B cell (primary cell): ENCODE data around the gene LCN12. TPM values are rescaled to one million over a fixed set of nuclear protein-coding genes. Genes with fewer than 3 reads are reported as not detected.

Experiments
- ATAC-seq: fragments of 200-7000 bp; cut with Tn5 transposase; one replicate; pipeline ENCODE4 v1.10.0; 2021; ENCODE audit warnings: low read depth, mild to moderate bottlenecking, moderate number of reproducible peaks, moderate library complexity
- CTCF ChIA-PET: fragments of 350-600 bp; sonication (Branson Sonifier 250); formaldehyde crosslinking; loops from one replicate; lab custom pipeline; 2021; ENCODE audit warnings: antibody characterized with exemption, inconsistent platforms; lab: Charles Lee
- POLR2A ChIA-PET: fragments of 350-600 bp; sonication (Branson Sonifier 250); formaldehyde crosslinking; loops from one replicate; lab custom pipeline; 2021; ENCODE audit warnings: antibody characterized with exemption; lab: Charles Lee
- DNase-seq: peaks from one replicate; pipeline ENCODE4 v3.0.0; 2013
- H2AFZ ChIP-seq: 2 replicates; pipeline ENCODE4 v1.6.1; 2012; ENCODE audit warnings: mild to moderate bottlenecking, low read depth, low read length; ENCODE audit not compliant: insufficient read depth, poor library complexity, severe bottlenecking
- H3K27ac ChIP-seq, 2 donors: 1 replicate in 1 of 2; 2 replicates in 1 of 2; pipeline ENCODE4 v1.5.1; 2012 to 2013; ENCODE audit warnings: low read length in 2 of 2, mild to moderate bottlenecking in 2 of 2, moderate library complexity in 1 of 2
- H3K27me3 ChIP-seq, 4 experiments: fragments of 200-600 bp in 1 of 4; sonication (generic) in 1 of 4; replicated peaks in 1 of 4; 1 replicate in 2 of 4; 2 replicates in 2 of 4; pipeline versions ENCODE4 v1.6.1 to v1.7.0; 2013 to 2016; ENCODE audit warnings: low read length in 3 of 4, mild to moderate bottlenecking in 2 of 4, mixed read lengths in 1 of 4, moderate library complexity in 1 of 4; ENCODE audit not compliant: insufficient read depth in 4 of 4, control insufficient read depth in 3 of 4; ENCODE audit errors: control extremely low read depth in 1 of 4
- H3K36me3 ChIP-seq, 2 experiments: replicated peaks in 1 of 2; 1 replicate in 1 of 2; 2 replicates in 1 of 2; pipeline versions ENCODE4 v1.6.1 to v1.7.1; 2013; ENCODE audit warnings: low read length in 1 of 2; ENCODE audit not compliant: insufficient read depth in 2 of 2, control insufficient read depth in 1 of 2; ENCODE audit errors: control extremely low read depth in 1 of 2, extremely low read depth in 1 of 2
- H3K4me1 ChIP-seq, 2 donors: fragments of 200-600 bp in 1 of 2; sonication (generic) in 1 of 2; 1 replicate in 1 of 2; 2 replicates in 1 of 2; pipeline versions ENCODE4 v1.5.1 to v1.6.1; 2013 to 2017; ENCODE audit warnings: low read length in 2 of 2; ENCODE audit not compliant: control insufficient read depth in 2 of 2, insufficient read depth in 2 of 2
- H3K4me2 ChIP-seq: replicated peaks from 2 replicates; pipeline ENCODE3; 2012; ENCODE audit warnings: mild to moderate bottlenecking, low read depth, low read length; ENCODE audit not compliant: poor library complexity, severe bottlenecking
- H3K4me3 ChIP-seq, 5 experiments: fragments of 200-600 bp in 1 of 5; sonication (generic) in 1 of 5; 1 replicate in 3 of 5; 2 replicates in 2 of 5; pipeline versions ENCODE4 v1.5.1 to v1.7.0; 2011 to 2016; ENCODE audit warnings: low read length in 4 of 5, mild to moderate bottlenecking in 4 of 5, low read depth in 2 of 5, control low read depth in 1 of 5, moderate library complexity in 1 of 5; ENCODE audit not compliant: insufficient read depth in 1 of 5; ENCODE audit errors: control extremely low read depth in 1 of 5, extremely low read depth in 1 of 5
- H3K79me2 ChIP-seq: fragments of 200-600 bp; sonication (generic); one replicate; pipeline ENCODE4 v1.6.0; 2016; ENCODE audit warnings: low read length; ENCODE audit not compliant: control insufficient read depth, insufficient read depth
- H3K9ac ChIP-seq: fragments of 200-600 bp; sonication (generic); 2 replicates; pipeline ENCODE4 v1.6.1; 2017; ENCODE audit warnings: mild to moderate bottlenecking, low read length, moderate library complexity
- H3K9me3 ChIP-seq, 3 donors: one replicate each; pipeline versions ENCODE4 v1.6.1 to v1.7.1; 2013; ENCODE audit warnings: low read length in 2 of 3; ENCODE audit not compliant: control insufficient read depth in 2 of 3, insufficient read depth in 1 of 3; ENCODE audit errors: control extremely low read depth in 1 of 3
- H4K20me1 ChIP-seq: 2 replicates; pipeline ENCODE4 v1.6.0; 2012; ENCODE audit warnings: mild to moderate bottlenecking, low read length; ENCODE audit not compliant: insufficient read depth, control insufficient read depth, poor library complexity, severe bottlenecking
- H3K27ac Mint-ChIP-seq: one replicate; pipeline ENCODE4 v1.8.0; 2021; ENCODE audit warnings: mixed read lengths
- H3K27me3 Mint-ChIP-seq: one replicate; pipeline ENCODE4 v1.8.0; 2021; ENCODE audit warnings: mixed read lengths
- H3K4me1 Mint-ChIP-seq: one replicate; pipeline ENCODE4 v1.8.0; 2021; ENCODE audit warnings: mixed read lengths
- H3K4me3 Mint-ChIP-seq: one replicate; pipeline ENCODE4 v1.8.0; 2021; ENCODE audit warnings: mixed read lengths
- H3K9me3 Mint-ChIP-seq: one replicate; pipeline ENCODE4 v1.8.0; 2022; ENCODE audit warnings: mixed read lengths; ENCODE audit not compliant: insufficient read depth
- EZH2 ChIP-seq: IDR thresholded peaks from 2 replicates; pipeline ENCODE4 v1.6.1; 2012; ENCODE audit warnings: borderline replicate concordance, low read depth, mild to moderate bottlenecking, moderate library complexity, low read length; ENCODE audit not compliant: insufficient read depth, poor library complexity, severe bottlenecking
- WGBS: methylation state at CpG from one replicate; pipeline ENCODE4 v1.1.5; 2013; ENCODE audit warnings: missing lambda C conversion rate; ENCODE audit not compliant: insufficient coverage; 5-methylcytosine and 5-hydroxymethylcytosine counted together
- intact Hi-C: fragments of 100-400 bp; cut with micrococcal nuclease; formaldehyde crosslinking; loops from one replicate; pipeline ENCODE4 v1.10.0; 2022
- polyA plus RNA-seq: library from polyadenylated mRNA; depleted of rRNA; stranded (reverse); fragments of >200 nt; gene quantifications from 2 replicates; pipeline ENCODE4 v1.2.3, GENCODE V29; 2012
- total RNA-seq, 2 donors: library from RNA; stranded (reverse); fragments of 120-200 nt in 1 of 2; gene quantifications; 1 replicate in 1 of 2; 2 replicates in 1 of 2; pipeline versions ENCODE4 v1.2.3 to v1.2.4, GENCODE V29; 2013 to 2022
- TF ChIP-seq, protein P1 (sequence below): fragments of 200-600 bp; IDR thresholded peaks from one replicate; pipeline ENCODE4 v1.8.0; 2022; ENCODE audit warnings: antibody characterized with exemption, mild to moderate bottlenecking

The LCN12 gene
- total and polyA plus RNA-seq, 2 donors (not counting 1 experiment from before 2014, with no cell fraction given), result 2.4 to 2.6 TPM

GRCh38 chr9:136926749-136927148 is 25.3 kb upstream of the LCN12 start:
- Mint-ChIP-seq H3K4me1 (no peaks in the 10 kb centered on the region), H3K4me3 (no peak overlapping the region), H3K27ac (no peak overlapping the region), H3K27me3 (no peaks in the 10 kb centered on the region), H3K9me3 (no peaks in the 10 kb centered on the region)
- Histone ChIP-seq H3K4me3 (no peak overlapping the region), H4K20me1 (peaks cover 5% of the 10 kb centered on the region), H3K9me3 (no peaks in the 10 kb centered on the region), H3K9ac (no peak overlapping the region), H3K36me3 (peaks cover 0 to 41% of the 10 kb centered on the region in 2 experiments), H3K79me2 (peaks cover 9% of the 10 kb centered on the region), H3K4me1 (no peaks in the 10 kb centered on the region), H3K4me2 (no peak overlapping the region), H2AFZ (no peak overlapping the region), H3K27ac (no peak overlapping the region), H3K27me3 (no peaks in the 10 kb centered on the region)
- ChIA-PET CTCF (interaction anchor here (1.1 to 1.8 kb wide), 2 partner anchors 85 to 109 kb away, joined by 3 to 5 read pairs; partner anchors contain the start of gene AJM1), POLR2A (no interaction called here)
- intact Hi-C loops, result no loop called here
- 98% methylated on average over 13 of the region's 13 CpGs for WGBS
- DNase-seq (no peak), ATAC-seq (no peak)
- TF ChIP-seq, protein P1, sequence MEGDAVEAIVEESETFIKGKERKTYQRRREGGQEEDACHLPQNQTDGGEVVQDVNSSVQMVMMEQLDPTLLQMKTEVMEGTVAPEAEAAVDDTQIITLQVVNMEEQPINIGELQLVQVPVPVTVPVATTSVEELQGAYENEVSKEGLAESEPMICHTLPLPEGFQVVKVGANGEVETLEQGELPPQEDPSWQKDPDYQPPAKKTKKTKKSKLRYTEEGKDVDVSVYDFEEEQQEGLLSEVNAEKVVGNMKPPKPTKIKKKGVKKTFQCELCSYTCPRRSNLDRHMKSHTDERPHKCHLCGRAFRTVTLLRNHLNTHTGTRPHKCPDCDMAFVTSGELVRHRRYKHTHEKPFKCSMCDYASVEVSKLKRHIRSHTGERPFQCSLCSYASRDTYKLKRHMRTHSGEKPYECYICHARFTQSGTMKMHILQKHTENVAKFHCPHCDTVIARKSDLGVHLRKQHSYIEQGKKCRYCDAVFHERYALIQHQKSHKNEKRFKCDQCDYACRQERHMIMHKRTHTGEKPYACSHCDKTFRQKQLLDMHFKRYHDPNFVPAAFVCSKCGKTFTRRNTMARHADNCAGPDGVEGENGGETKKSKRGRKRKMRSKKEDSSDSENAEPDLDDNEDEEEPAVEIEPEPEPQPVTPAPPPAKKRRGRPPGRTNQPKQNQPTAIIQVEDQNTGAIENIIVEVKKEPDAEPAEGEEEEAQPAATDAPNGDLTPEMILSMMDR, result no peak
- no peak for TF ChIP-seq EZH2

DNA sequence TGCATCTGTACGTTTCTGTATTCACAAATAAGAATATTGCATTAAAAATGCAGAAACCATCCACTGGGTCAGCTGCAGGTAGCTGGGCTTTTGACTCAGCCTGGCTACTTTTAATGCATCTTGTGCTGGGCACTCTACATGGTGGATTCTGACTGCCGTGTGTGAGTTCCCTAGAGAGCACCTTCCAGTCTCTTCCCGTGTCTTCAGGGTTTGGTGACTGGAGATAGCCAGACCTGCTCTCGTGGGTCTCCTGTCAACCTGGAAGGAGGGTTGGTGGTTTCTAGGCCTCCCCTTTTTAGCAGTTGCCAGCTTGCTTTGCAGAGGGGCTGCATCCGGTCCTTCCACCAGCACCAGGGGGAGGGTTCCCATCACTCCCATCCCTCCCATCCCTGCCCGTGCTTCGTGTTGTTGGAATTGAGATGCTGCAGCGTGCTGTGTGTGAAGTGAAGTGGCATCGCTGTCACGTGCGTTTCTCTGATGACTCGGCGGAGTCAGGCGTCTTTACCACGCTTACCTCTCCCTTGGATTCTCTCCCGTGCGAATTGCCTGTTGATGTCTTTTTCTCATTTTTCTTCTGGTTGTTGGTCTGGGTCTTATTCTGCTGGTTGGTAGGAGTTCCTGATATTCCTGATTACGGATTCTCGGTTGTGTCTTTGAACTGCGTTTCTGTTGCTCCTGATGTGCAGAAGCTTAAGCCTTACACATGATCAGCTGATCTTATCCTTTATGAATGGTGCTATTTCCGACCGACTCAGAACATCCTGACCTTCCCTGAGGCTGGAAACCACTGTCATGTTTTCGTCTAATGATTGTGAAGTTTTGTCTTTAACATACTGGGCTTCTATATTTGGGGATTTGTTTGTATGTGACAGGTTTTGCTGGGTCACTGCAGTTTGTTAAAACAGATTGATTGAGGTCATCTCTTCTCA is 24.5 kb upstream of the LCN12 start:
- peaks cover 0 to 34% of the 10 kb centered on the region in 2 experiments for H3K36me3 ChIP-seq
- Mint-ChIP-seq H3K27ac (no peak overlapping the region), H3K4me1 (no peaks in the 10 kb centered on the region), H3K27me3 (no peaks in the 10 kb centered on the region), H3K9me3 (no peaks in the 10 kb centered on the region), H3K4me3 (no peak overlapping the region)
- no peak overlapping the region for H3K4me3 ChIP-seq
- no peak for DNase-seq
- 91% methylated on average over 12 of the region's 23 CpGs for WGBS
- H4K20me1 ChIP-seq, result no peaks in the 10 kb centered on the region
- H3K4me2 ChIP-seq, result no peak overlapping the region
- no peak overlapping the region for H3K9ac ChIP-seq
- H3K27ac ChIP-seq, result no peak overlapping the region
- no peak for ATAC-seq
- TF ChIP-seq, protein P1, result no peak
- H3K4me1 ChIP-seq, result no peaks in the 10 kb centered on the region
- no peak overlapping the region for H2AFZ ChIP-seq
- ChIA-PET POLR2A (interaction anchor here (0.5 kb wide), 1 partner anchor 276 kb away, joined by 3 read pairs; no protein-coding TSS in a partner anchor), CTCF (interaction anchor here (1.8 kb wide), 1 partner anchor 85 kb away, joined by 5 read pairs; the partner anchor contains the start of gene AJM1)
- peaks cover 4% of the 10 kb centered on the region for H3K79me2 ChIP-seq
- no peaks in the 10 kb centered on the region for H3K9me3 ChIP-seq
- H3K27me3 ChIP-seq, result no peaks in the 10 kb centered on the region
- intact Hi-C loops, result no loop called here
